HG02973 (cell line): ENCODE results near the gene GJB5.
"Not testable (repeated sequence)": the region's sequence is repeated elsewhere in the genome, so short reads cannot be mapped to it uniquely, and the experiment has no call there.

Source experiments
- ATAC-seq: cut with Tn5 transposase; IDR thresholded peaks from one replicate; pipeline ENCODE4 v1.9.1; 2021; ENCODE audit warnings: moderate library complexity; ENCODE audit not compliant: unreplicated experiment

GJB5 gene

DNA sequence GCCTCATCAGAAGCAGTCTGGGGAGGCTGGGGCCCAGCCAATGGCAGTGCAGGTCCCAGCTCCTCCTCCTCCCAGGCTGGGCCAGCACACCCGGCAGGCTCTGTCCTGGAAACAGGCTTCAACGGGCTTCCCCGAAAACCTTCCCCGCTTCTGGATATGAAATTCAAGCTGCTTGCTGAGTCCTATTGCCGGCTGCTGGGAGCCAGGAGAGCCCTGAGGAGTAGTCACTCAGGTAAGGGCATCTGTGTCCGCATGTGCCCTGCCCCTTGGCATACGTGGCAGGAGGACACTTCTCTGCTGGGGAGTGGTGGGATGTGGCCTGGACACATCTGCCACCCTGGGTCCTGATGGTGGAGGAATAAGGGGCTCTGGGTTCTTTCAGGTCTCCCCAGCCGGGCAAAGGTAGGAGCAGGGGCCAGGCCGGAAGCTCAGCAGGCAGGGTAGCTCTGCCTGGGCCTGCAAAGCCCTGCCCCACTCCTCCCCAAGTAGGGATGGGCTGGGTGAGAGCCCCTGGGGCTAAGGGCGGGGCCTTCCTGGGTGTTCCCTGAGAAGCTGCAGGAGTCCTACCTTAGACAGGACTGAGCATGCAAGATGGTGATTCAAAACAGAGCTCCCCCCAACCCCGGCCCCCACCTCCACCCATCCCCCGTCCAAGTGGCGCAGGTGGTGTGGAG lies at the start of gene GJB5:
Gene GJB5, plus strand, starts transcription at position 84 of the 674 bp plus-strand sequence. CDS start 2,284 bp downstream, outside the sequence.
- ATAC-seq, result no peak

- no peak for ATAC-seq
These were observed 49.8 kb upstream of the GJB5 start for GRCh38 chr1:34705077-34705476.

GRCh38 chr1:34708106-34708505 lies 46.7 kb upstream of the GJB5 start:
- ATAC-seq, result no peak

DNA sequence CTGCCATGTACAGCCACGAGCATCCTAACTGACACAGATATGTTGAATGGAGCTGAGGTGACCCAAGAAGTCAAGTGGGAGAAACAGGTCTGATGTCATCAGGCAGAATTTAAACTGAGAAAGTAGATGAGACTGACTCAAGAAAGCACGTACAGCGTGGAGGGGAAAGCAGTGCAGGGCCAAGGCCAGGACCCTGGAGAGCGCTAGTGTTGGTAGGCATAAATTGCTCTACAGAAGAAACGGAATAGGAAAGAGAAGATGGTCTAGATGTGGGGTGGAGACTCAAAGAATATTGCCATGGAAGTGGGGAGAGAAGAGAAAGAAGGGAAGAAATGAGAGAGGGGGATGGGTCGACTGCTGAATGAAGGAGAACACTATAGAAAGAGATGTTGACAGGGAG lies 45.3 kb upstream of the GJB5 start:
- no peak for ATAC-seq

DNA sequence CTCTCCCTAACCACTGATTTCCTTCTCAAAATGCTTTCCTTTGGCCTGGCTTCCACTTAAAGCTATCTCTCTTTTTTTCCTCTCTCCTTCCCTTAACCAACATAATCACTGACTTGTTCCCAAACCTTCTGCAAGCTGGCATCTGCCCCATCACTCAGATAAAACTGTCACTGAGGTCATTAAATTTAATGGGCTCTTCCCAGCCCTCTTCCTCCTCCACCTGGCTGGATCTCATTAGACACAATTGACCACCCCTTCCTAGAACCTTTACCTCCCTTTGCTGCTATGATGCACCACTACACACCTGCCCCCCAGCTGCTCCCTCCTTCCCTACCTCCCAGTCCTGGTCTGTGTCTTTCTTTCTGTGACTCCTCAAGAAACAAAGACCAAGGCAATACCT lies 44.0 kb upstream of the GJB5 start:
- no peak for ATAC-seq

DNA sequence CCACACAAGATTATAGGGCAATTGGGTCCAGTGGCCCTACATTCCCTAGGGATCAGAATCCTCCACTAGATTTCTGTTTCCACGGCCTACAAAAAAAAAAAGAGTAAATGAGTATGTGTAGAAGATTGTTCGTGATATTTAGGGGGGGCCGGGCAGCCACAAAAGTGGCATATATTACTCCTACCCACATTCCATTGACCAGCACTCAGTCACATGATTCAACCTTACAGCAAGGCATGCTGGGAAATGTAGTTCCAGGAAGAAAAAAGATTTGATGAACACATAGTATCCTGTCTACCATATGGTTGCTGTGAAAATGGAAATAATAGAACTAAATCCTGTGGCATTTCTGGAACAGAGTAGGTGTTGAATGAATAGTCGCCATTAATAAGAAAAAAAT lies 43.4 kb upstream of the GJB5 start:
- no peak for ATAC-seq

GRCh38 chr1:34712007-34712688 lies 42.7 kb upstream of the GJB5 start:
- ATAC-seq, result no peak

- no peak for ATAC-seq
These were observed 41.4 kb upstream of the GJB5 start for GRCh38 chr1:34713443-34713842.

- ATAC-seq, result no peak
These were observed 40.5 kb upstream of the GJB5 start for GRCh38 chr1:34714386-34714785.

- no peak for ATAC-seq
These were observed 39.7 kb upstream of the GJB5 start for GRCh38 chr1:34715139-34715538.

DNA sequence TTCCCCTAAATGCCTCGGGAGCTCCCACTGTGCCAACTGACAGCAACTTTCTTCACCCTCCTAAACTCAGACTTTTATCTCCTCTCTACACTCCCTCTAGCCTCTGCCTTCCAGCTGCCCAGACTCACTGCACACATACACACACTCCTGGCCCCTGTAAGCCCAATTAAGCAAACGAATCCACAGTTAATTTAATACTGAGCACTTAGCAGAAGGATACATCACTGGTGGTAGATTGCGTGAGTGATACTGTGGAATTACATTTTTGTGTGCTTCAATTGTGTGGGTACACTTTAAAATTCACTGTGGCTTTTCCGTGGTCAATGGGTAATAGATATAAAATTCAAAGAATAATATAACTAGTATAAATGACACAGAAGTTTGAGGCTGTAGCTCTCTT lies 33.6 kb upstream of the GJB5 start:
- no peak for ATAC-seq

GRCh38 chr1:34721646-34722355 lies 33.0 kb upstream of the GJB5 start:
- no peak for ATAC-seq

- ATAC-seq, result no peak
These were observed 28.0 kb upstream of the GJB5 start for GRCh38 chr1:34726861-34727260.

- ATAC-seq, result no peak
These were observed 24.4 kb upstream of the GJB5 start for GRCh38 chr1:34730485-34730884.

GRCh38 chr1:34732831-34733230 lies 22.0 kb upstream of the GJB5 start:
- not testable (repeated sequence) for ATAC-seq

- ATAC-seq, result no peak
These were observed 18.2 kb upstream of the GJB5 start for GRCh38 chr1:34736692-34737091.

DNA sequence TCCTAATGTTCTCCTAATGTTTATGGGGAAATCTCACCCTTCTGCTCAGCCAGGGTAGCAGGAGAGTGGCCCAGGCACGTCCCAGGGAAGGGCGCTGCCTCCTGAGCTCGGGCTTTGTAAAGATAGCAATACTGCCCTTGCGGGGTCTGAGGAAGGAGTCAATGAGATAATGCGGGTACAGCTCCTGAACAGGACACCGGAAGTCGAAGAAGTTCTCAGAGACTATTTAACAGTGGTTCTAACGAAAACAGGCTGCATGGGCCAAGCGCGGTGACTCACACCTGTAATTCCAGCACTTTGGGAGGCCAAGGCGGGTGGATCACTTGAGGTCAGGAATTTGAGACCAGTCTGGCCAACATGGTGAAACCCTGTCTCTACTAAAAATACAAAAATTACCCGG lies 17.6 kb upstream of the GJB5 start:
- ATAC-seq, result not testable (repeated sequence)

- no peak for ATAC-seq
These were observed 15.2 kb upstream of the GJB5 start for GRCh38 chr1:34739613-34740012.

DNA sequence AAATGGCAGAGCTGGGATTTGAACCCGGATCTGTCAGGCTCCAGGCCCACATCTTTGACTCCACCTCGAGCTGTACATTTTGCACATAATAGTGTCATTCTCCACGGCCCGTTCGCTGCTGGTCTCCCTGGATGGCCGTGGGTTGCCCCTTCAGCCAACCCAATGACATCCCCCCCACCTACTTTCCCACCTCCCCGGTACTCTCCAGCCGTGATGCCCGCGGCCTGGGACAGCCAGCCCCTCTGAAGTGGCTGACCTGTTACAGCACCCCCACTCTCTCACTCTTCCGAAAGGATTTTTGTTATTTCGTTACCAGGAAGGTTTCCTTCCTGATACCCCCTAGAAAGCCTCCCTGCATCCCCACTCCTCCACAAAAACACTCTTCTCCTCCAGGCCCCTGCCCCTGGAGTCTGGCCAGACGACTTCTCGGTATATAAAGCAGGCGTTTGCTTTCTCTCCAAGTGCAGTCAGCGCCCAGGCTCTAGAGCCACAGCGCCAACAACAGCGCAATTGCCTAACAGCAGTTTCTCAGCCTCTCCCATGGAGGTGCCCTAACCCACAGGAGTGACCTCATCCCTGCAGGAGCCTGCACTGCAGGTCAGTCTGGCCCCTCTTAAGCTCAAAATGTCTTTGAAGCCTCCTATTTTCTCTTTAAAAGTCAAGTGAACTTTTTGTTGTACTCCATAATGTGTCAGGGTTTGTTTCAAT lies 14.5 kb upstream of the GJB5 start:
- no peak for ATAC-seq

DNA sequence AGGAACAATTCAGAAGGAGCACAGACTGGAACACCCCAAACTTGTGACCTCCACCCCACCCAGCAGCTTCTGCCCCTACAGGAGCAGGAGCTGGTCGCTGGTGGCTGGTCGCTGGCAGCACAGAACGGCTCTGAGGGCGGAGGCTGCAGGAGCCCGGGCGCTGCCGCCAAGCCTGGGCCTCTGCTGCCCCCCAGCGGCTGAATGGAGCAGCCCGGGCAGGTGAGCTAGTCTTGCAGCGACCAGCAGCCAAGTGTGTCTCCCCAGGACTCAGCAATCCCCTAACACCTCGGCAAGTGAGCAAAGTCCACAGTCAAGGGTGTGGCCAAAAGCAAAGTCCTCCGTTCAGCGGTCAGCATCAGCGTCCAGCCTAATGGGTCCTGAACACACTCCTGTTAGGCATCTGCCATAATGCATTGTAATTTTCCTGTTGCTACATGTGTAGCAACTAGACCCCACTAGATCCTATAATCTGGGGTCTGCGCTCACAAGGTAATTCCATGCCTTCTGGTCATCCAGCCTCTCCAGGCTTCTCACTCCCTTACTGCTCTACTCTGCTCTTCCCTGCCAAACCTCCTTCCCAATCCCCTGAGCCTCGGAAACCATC lies 12.1 kb upstream of the GJB5 start:
- peak; percentile 71 for ATAC-seq

DNA sequence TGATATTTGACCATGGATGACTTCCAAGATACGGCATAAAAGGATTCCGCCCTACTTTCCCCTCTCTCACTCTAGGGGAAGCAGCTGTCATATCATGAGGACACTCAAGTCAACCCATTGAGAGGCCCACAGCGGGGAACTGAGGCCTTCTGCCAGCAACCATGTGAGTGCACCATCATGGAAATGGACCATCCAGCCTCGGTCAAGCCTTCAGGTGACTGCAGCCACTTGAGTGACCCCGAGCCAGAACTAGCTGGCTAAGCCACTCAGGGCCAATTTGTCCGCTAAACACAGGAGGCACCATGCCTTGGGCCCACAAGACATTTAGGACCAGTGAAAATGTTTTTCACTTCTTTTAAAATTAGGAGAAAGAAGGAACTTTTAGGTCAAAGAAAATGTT lies 11.1 kb upstream of the GJB5 start:
- ATAC-seq, result no peak
